ENCODE results near the gene KEAP1.

- TF ChIP-seq POLR2A (IDR thresholded peaks at IDR 0.05) (no peak), CTCF (IDR thresholded peaks at IDR 0.05) (no peak)
Measured at GRCh38 chr19:10523135-10523636, 20.0 kb upstream of the KEAP1 start.

All from esophagus squamous epithelium (tissue), 4 donors.